ENCODE data around the gene PRKG1.

DNA sequence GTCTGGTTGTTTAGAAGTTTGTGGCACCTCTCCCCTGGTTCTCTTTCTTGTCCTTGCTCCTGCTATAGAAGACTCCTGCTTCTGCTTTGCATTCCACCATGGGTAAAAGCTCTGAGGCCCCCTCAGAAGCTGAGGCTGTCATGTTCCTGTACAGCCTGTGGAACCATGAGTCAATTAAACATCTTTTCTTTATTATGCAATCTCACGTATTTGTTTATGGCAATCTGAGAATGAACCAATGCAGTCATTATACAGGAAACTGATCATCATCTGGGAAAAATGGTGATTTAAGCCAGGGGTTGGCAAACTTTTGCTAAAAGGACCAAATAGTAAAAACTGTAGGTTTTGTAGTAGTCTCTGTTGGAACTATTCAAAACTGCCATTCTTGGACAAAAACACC is 449.8 kb downstream of the PRKG1 start:
- TF ChIP-seq, protein P1, sequence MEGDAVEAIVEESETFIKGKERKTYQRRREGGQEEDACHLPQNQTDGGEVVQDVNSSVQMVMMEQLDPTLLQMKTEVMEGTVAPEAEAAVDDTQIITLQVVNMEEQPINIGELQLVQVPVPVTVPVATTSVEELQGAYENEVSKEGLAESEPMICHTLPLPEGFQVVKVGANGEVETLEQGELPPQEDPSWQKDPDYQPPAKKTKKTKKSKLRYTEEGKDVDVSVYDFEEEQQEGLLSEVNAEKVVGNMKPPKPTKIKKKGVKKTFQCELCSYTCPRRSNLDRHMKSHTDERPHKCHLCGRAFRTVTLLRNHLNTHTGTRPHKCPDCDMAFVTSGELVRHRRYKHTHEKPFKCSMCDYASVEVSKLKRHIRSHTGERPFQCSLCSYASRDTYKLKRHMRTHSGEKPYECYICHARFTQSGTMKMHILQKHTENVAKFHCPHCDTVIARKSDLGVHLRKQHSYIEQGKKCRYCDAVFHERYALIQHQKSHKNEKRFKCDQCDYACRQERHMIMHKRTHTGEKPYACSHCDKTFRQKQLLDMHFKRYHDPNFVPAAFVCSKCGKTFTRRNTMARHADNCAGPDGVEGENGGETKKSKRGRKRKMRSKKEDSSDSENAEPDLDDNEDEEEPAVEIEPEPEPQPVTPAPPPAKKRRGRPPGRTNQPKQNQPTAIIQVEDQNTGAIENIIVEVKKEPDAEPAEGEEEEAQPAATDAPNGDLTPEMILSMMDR (IDR thresholded peaks at IDR 0.05) = no peak
- TF ChIP-seq POLR2A (IDR thresholded peaks at IDR 0.05) (no peak), POLR2AphosphoS5 (IDR thresholded peaks at IDR 0.05; ENCODE audit: insufficient read depth in 1 of 2, low read depth in 1 of 2) (no peak)
